Dedifferentiated amniotic fluid mesenchymal stem cell (primary cell): Measurements from ENCODE around the gene PRKACA.
"Not testable (repeated sequence)": the region's sequence is repeated elsewhere in the genome, so short reads cannot be mapped to it uniquely, and the experiment has no call there.

Source experiments
- DNase-seq: peaks from one replicate; pipeline ENCODE4 v3.0.0-alpha.2; 2016; ENCODE audit errors: extremely low spot score

The PRKACA gene

GRCh38 chr19:14147797-14148605 lies 30.4 kb upstream of the PRKACA start:
- DNase-seq, result peak; percentile 38

GRCh38 chr19:14146789-14147216 lies 29.2 kb upstream of the PRKACA start:
- peak; percentile 82 for DNase-seq

GRCh38 chr19:14146169-14146568 lies 28.6 kb upstream of the PRKACA start:
- DNase-seq, result not testable (repeated sequence)

GRCh38 chr19:14145381-14145780 lies 27.8 kb upstream of the PRKACA start:
- no peak for DNase-seq

- DNase-seq, result no peak
Observed at GRCh38 chr19:14142262-14143190, 25.0 kb upstream of the PRKACA start.

- DNase-seq, result no peak
Observed at GRCh38 chr19:14141041-14141440, 23.5 kb upstream of the PRKACA start.

- no peak for DNase-seq
Observed at GRCh38 chr19:14139944-14140343, 22.4 kb upstream of the PRKACA start.

- DNase-seq, result no peak
Observed at GRCh38 chr19:14138576-14139265, 21.2 kb upstream of the PRKACA start.

- DNase-seq, result peak; percentile 100
Observed at GRCh38 chr19:14136509-14137281, 19.1 kb upstream of the PRKACA start, which contains the start of gene ASF1B. Gene ASF1B (minus strand): TSS chr19:14136589. CDS start chr19:14136456, 133 bp downstream.

GRCh38 chr19:14135985-14136508 lies 18.5 kb upstream of the PRKACA start:
- DNase-seq, result no peak

- DNase-seq, result no peak
Observed at GRCh38 chr19:14135355-14135754, 17.8 kb upstream of the PRKACA start.

- DNase-seq, result no peak
Observed at GRCh38 chr19:14127929-14128509, 10.5 kb upstream of the PRKACA start.

- DNase-seq, result no peak
Observed at GRCh38 chr19:14127176-14127575, 9.6 kb upstream of the PRKACA start.

GRCh38 chr19:14122924-14123323 lies 5.4 kb upstream of the PRKACA start:
- no peak for DNase-seq

- no peak for DNase-seq
Observed at GRCh38 chr19:14120497-14120780, 2.9 kb upstream of the PRKACA start.

- DNase-seq, result no peak
Observed at GRCh38 chr19:14119644-14120496, 2.3 kb upstream of the PRKACA start.

- no peak for DNase-seq
Observed at GRCh38 chr19:14119146-14119545, 1.6 kb upstream of the PRKACA start.

- DNase-seq, result peak; percentile 20
Observed at GRCh38 chr19:14118165-14119051, 846 bp upstream of the PRKACA start.
